ELF-1 (cell line): ENCODE data around the gene FURIN.
"Not testable (repeated sequence)": the region's sequence is repeated elsewhere in the genome, so short reads cannot be mapped to it uniquely, and the experiment has no call there.

Experiments used
- DNase-seq: peaks from one replicate; pipeline ENCODE4 v3.0.0-alpha.2; 2016; ENCODE audit warnings: low read depth, low spot score

FURIN gene

GRCh38 chr15:90869601-90870353 lies 1.4 kb downstream of the FURIN start:
- peak; percentile 97 for DNase-seq

DNA sequence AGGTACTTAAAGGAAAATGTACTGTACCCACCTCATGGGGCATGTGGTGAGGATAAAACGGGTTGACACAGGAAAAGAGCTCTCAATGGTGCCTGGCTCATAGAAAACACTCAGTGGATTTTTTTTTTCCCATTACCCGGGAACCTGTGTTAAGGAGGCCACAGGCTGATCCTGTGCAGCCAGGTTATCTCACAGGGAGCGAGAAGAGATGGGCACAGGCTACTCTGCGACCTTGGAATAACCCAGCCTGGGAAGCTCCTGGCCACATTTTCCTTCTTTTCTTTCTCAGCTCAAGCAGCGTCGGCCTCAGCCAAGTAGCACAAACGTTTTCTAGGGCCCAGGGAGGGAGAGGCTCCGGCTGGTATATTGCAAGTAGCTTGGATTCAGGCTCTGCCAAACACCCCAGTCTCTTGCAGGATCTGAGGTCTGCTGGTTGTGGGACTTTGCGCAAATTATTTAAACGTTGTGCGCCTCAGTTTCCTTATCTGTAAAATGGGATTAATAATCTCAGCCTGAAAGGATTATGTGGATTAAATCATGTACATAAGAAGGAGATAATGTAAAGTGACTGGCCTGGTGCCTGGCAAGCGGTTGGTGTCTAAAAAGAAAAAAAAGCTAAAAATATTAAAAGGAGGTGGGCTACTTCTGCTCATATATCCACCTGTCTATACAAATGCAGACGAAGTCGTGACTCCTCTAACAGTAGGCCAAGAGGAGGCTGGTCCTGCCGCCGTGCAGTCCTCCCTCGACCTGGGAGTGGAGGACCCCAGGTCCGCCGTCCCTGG lies 2.2 kb downstream of the FURIN start:
- peak; percentile 51 for DNase-seq

- DNase-seq = no peak
Measured at GRCh38 chr15:90871139-90871715, 2.8 kb downstream of the FURIN start.

DNA sequence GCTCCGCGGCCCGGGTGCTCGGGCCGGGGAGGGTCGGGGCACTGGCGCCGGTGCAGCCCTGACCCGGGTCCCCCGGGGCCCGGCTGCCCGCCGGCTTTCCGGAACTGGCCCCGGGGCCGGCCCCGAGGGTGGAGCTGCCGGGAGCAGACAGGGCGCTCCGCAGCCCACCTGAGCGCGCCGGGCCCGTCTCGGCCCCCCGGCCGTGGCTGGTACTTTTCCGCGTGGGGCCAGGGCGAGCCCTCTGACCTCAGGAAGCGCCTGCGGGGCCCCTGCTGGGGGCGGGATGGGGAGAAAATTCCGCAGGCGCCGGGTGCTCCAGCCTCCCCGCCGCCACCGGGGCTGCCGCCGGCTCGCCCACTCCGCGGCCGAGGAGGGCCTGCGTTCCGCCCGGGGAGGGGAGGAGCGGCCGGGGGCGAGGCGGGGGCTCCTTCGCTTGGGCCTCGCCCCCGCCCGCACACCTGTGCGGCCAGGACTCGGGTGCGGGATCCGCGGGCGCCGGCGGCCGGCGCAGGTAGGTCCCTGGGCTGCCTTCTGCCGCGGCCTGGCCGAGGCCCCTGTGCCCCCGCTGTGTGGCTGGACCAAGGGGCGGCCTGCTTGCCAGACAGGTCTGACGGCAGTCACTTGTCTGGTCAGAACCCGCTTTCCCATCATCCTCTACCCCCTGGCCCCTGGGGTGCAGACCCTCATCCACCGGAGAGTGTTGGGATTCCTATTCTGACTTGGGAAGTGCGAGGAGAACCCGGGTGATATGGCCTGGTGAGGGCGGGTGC lies 3.5 kb downstream of the FURIN start:
- no peak for DNase-seq

- DNase-seq = no peak
Measured at GRCh38 chr15:90872486-90873184, 4.2 kb downstream of the FURIN start.

DNA sequence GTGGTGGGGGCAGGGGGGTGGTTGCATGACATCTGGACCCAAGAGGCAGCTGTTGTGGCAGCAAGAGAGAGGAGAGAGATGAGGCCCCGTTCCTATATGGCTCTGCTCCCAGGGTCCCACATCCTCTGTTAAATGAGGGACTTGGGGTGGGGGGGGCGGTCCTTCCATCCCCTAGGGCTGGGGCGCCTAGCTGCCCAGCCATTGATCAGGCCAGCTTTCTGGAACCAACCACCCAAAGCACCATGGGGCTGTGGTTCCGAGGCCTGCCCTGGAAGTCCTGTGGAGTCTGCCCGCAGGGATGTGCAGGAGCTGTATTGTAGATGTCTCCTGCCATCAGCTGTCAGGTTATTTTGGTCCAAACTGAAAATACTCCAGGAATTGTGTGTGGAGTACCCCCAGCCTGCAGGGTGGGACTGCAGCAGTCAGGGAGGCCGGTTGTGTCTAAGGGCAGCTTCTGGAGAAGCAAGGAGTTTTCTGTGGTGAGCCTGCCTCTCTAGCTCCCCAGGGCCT lies 5.2 kb downstream of the FURIN start:
- DNase-seq = no peak

DNA sequence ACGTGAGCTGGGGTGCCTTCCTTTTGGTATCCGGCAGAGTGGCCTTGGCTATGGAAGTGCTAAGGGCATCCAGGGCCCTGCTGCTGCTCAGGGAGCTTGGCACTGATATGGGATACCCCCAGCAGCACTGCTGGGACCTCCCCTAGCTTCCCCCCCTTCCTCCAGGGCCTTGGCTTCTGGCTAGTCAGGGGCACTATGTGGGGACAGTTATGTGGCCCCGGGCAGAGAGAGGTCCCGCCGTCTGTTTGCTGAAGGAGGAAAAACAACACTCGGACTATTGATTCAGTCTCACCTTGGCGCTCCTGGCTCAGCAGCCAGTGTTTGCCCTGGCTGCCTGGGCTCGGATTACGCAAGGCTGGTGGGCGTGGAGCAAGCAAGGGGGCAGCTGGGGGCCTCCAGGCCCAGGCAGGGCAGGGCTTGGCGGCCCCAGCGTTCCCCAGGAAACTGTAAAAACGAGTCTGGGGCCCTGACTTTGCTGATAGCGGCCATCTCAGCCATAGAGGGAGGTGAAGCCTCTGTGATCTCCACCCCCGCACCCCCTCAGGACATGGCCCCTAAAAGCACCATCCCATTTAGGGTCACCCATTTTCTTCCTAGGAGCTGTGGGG lies 5.7 kb downstream of the FURIN start:
- peak; percentile 66 for DNase-seq

GRCh38 chr15:90874986-90875385 lies 6.6 kb downstream of the FURIN start:
- DNase-seq = not testable (repeated sequence)

GRCh38 chr15:90875549-90875981 lies 7.2 kb downstream of the FURIN start:
- DNase-seq = no peak

GRCh38 chr15:90876046-90876445 lies 7.7 kb downstream of the FURIN start:
- DNase-seq = no peak

GRCh38 chr15:90876512-90877170 lies 8.3 kb downstream of the FURIN start:
- DNase-seq = no peak

DNA sequence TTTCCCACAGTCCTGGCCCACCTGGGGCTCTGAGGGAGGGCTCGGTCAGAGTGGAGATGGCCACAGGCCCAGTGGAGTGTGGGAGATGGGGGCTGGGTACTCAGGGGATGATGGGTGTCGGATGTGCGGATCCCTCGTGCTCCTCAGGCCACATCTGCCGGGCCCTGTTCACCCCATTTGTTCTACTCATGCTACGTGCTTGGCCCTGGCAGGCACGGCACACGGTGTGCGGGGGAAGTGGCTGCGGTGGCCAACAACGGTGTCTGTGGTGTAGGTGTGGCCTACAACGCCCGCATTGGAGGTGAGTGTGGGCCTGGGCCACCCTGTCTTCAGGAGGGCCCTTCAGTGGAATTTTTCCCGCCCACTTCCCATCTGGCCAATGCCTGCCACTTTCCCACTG lies 8.9 kb downstream of the FURIN start:
- no peak for DNase-seq

DNA sequence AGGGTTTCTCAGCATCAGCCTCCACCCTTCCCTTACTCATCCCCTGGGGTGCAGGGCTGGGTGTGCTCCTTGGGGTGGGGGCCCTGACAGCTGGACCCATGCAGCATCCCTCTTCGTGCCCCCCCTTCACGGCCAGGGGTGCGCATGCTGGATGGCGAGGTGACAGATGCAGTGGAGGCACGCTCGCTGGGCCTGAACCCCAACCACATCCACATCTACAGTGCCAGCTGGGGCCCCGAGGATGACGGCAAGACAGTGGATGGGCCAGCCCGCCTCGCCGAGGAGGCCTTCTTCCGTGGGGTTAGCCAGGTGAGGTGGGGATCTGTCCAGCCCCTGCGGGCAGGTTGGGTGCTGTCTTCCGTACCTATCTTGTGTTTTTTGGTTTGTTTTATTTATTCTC lies 9.6 kb downstream of the FURIN start:
- no peak for DNase-seq

DNA sequence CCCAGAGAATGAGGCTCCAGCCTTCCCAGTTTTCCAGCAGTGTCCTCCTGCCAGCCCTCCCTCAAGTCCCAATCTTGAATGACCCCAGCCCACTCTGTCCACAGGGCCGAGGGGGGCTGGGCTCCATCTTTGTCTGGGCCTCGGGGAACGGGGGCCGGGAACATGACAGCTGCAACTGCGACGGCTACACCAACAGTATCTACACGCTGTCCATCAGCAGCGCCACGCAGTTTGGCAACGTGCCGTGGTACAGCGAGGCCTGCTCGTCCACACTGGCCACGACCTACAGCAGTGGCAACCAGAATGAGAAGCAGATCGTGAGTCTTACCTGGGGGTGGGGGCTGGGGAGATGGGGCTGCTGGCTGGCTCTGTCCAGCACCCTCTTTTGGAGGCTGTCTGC lies 10.3 kb downstream of the FURIN start:
- DNase-seq = no peak

DNA sequence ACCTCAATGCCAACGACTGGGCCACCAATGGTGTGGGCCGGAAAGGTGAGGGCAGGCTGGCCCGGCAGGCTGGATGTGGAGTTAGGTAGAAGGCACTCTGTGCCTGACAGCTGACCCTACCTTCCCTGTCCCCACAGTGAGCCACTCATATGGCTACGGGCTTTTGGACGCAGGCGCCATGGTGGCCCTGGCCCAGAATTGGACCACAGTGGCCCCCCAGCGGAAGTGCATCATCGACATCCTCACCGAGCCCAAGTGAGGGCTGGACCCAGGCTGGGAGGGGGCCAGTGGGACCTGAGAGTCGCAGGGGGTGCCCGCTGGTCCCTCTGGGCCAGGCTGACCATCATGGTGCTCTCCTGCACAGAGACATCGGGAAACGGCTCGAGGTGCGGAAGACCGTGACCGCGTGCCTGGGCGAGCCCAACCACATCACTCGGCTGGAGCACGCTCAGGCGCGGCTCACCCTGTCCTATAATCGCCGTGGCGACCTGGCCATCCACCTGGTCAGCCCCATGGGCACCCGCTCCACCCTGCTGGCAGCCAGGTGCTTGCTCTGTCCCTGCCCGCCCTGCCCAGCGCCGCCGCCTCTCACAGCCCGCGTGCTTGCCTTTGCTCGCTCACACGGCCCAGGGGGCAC lies 11.5 kb downstream of the FURIN start:
- DNase-seq = no peak

GRCh38 chr15:90880381-90881145 lies 12.2 kb downstream of the FURIN start:
- no peak for DNase-seq

- no peak for DNase-seq
Measured at GRCh38 chr15:90881181-90881977, 13.0 kb downstream of the FURIN start.
